Measurements from ENCODE around the gene CLIP4. TPM values are rescaled to one million over a fixed set of nuclear protein-coding genes. Genes with fewer than 3 reads are reported as not detected.

Gene CLIP4
- total RNA-seq, 2 experiments from 2014 or later: 31.7 to 33.7 TPM

Other genes starting within 250 kb of the CLIP4 start
- 10 to 100 TPM; 13.1 to 14.1 TPM for gene TRMT61B, start 245.1 kb upstream of the CLIP4 start, total RNA-seq
- gene WDR43, start 220.7 kb upstream of the CLIP4 start, total RNA-seq: 10 to 100 TPM; 45.5 to 47.2 TPM
- 10 to 100 TPM in 1 of 2 experiments, 1 to 10 TPM in 1; 8.9 to 10.3 TPM for gene TOGARAM2, start 134.1 kb upstream of the CLIP4 start, total RNA-seq
- not detected for gene PCARE, start 40.9 kb upstream of the CLIP4 start, total RNA-seq